ENCODE results near the gene COQ8A. TPM values are rescaled to one million over a fixed set of nuclear protein-coding genes. Genes with fewer than 3 reads are reported as not detected.

COQ8A gene
- total and polyA plus RNA-seq, 10 of the 15 experiments (the other 5 are each of a cell fraction or from before 2014, with no cell fraction given) = 0.72 to 24.8 (median 12.1) TPM

DNA sequence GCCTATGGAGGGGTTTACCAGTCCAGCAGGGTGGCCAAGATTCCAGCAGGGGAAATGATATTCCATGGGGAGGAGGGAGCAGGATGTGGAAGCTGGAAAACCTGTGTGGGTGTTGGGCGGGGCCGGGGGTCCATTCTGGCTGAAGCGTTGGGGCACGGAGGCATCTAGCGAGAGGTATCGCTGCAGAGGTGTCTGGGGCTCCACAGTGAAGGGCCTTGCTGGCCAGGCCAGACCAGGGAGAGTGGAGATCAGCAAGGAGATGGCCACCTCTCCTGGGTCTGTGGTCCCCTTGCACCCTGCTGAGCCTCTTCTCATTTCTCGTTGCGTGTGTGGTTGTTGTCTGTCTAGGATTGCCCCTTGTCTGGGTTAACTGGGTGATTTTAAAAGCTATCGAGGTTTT is 6.2 kb downstream of the COQ8A start:
- Histone ChIP-seq H3K79me2 (ENCODE audit: control insufficient read depth, insufficient read depth, low read length) (no peaks in the 10 kb centered on the region), H3K9me3 (replicated peaks; ENCODE audit: control insufficient read depth, insufficient read depth, low read length) (no peaks in the 10 kb centered on the region), H3K27me3 (replicated peaks in 1 of 2; ENCODE audit: control insufficient read depth in 2 of 2, insufficient read depth in 2 of 2, low read length in 1 of 2) (no peaks in the 10 kb centered on the region), H3K36me3 (ENCODE audit: control insufficient read depth in 2 of 2, insufficient read depth in 2 of 2, low read length in 1 of 2) (no peaks in the 10 kb centered on the region), H3K9ac (ENCODE audit: control insufficient read depth, insufficient read depth, low read length) (no peak overlapping the region), H3K4me2 (ENCODE audit: control insufficient read depth, insufficient read depth) (no peak overlapping the region), H3K4me1 (ENCODE audit: control insufficient read depth, insufficient read depth, low read length) (no peaks in the 10 kb centered on the region), H3K27ac (ENCODE audit: control insufficient read depth, insufficient read depth) (no peak overlapping the region), H3K4me3 (no peak overlapping the region), H4K20me1 (ENCODE audit: control insufficient read depth, insufficient read depth) (no peaks in the 10 kb centered on the region), H2AFZ (ENCODE audit: control insufficient read depth, low read depth, low read length) (no peak overlapping the region)
- ChIA-PET SMC1A (ENCODE audit: uncharacterized antibody, unreplicated experiment) (no interaction called here), CTCF (no interaction called here), POLR2A (no interaction called here), RAD21 (ENCODE audit: unreplicated experiment) (no interaction called here)
- BruUV-seq (replicated peaks) = no TSS peak
- no peak for DNase-seq (ENCODE audit: low read depth, low spot score)
- TF ChIP-seq, protein P1, sequence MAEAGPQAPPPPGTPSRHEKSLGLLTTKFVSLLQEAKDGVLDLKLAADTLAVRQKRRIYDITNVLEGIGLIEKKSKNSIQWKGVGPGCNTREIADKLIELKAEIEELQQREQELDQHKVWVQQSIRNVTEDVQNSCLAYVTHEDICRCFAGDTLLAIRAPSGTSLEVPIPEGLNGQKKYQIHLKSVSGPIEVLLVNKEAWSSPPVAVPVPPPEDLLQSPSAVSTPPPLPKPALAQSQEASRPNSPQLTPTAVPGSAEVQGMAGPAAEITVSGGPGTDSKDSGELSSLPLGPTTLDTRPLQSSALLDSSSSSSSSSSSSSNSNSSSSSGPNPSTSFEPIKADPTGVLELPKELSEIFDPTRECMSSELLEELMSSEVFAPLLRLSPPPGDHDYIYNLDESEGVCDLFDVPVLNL (IDR thresholded peaks at IDR 0.05; ENCODE audit: low read depth, low read length) = no peak
- TF ChIP-seq BCL11A (IDR thresholded peaks at IDR 0.05; ENCODE audit: low read depth, low read length) (no peak), FOS (IDR thresholded peaks at IDR 0.05; ENCODE audit: borderline replicate concordance, extremely low read depth, insufficient read length) (no peak), CBX5 (IDR thresholded peaks at IDR 0.05; ENCODE audit: low read depth) (no peak)
- TF ChIP-seq, protein P2, sequence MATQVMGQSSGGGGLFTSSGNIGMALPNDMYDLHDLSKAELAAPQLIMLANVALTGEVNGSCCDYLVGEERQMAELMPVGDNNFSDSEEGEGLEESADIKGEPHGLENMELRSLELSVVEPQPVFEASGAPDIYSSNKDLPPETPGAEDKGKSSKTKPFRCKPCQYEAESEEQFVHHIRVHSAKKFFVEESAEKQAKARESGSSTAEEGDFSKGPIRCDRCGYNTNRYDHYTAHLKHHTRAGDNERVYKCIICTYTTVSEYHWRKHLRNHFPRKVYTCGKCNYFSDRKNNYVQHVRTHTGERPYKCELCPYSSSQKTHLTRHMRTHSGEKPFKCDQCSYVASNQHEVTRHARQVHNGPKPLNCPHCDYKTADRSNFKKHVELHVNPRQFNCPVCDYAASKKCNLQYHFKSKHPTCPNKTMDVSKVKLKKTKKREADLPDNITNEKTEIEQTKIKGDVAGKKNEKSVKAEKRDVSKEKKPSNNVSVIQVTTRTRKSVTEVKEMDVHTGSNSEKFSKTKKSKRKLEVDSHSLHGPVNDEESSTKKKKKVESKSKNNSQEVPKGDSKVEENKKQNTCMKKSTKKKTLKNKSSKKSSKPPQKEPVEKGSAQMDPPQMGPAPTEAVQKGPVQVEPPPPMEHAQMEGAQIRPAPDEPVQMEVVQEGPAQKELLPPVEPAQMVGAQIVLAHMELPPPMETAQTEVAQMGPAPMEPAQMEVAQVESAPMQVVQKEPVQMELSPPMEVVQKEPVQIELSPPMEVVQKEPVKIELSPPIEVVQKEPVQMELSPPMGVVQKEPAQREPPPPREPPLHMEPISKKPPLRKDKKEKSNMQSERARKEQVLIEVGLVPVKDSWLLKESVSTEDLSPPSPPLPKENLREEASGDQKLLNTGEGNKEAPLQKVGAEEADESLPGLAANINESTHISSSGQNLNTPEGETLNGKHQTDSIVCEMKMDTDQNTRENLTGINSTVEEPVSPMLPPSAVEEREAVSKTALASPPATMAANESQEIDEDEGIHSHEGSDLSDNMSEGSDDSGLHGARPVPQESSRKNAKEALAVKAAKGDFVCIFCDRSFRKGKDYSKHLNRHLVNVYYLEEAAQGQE (IDR thresholded peaks at IDR 0.05; ENCODE audit: low read depth, low read length) = no peak
- TF ChIP-seq, protein P3, sequence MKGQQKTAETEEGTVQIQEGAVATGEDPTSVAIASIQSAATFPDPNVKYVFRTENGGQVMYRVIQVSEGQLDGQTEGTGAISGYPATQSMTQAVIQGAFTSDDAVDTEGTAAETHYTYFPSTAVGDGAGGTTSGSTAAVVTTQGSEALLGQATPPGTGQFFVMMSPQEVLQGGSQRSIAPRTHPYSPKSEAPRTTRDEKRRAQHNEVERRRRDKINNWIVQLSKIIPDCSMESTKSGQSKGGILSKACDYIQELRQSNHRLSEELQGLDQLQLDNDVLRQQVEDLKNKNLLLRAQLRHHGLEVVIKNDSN (IDR thresholded peaks at IDR 0.05; ENCODE audit: borderline replicate concordance, extremely low read length, insufficient read depth, low read depth, low read length) = no peak
- FAIRE-seq = no peak
- WGBS (ENCODE audit: insufficient coverage, insufficient replicate concordance, low lambda C conversion rate, missing lambda C conversion rate) = 88% methylated on average over 9 of the region's 9 CpGs
- intact Hi-C loops (cut with micrococcal nuclease; ENCODE audit: unreplicated experiment) = no loop called here
- in situ Hi-C loops (cut with MboI) = no loop called here
- no peak for ATAC-seq

All from GM12878 (cell line).